Brain microvascular endothelial cell (primary cell): ENCODE results near the gene STPG2.

Experiments used
- DNase-seq: peaks from one replicate; pipeline ENCODE4 v3.0.0-alpha.2; 2020
- H3K27ac ChIP-seq: fragments of 250-450 bp; sonication (Bioruptor Pico); 2 replicates; pipeline ENCODE4 v1.5.1; 2020; ENCODE audit warnings: mild to moderate bottlenecking, moderate library complexity
- H3K27me3 ChIP-seq: fragments of 250-450 bp; sonication (Bioruptor Pico); replicated peaks from 2 replicates; pipeline ENCODE4 v1.5.1; 2020; ENCODE audit warnings: mild to moderate bottlenecking
- H3K36me3 ChIP-seq: fragments of 250-450 bp; sonication (Bioruptor Pico); replicated peaks from 2 replicates; pipeline ENCODE4 v1.5.1; 2020; ENCODE audit warnings: mild to moderate bottlenecking
- H3K4me3 ChIP-seq: 2 replicates; pipeline ENCODE4 v1.5.1; 2011; ENCODE audit warnings: low read depth, mild to moderate bottlenecking, control low read depth, low read length, moderate library complexity
- CTCF ChIP-seq: IDR thresholded peaks from 2 replicates; pipeline ENCODE4 v1.5.1; 2011; ENCODE audit warnings: low read depth, mild to moderate bottlenecking, moderate library complexity, low read length, control low read depth, inconsistent platforms; ENCODE audit errors: missing control alignments
- in situ Hi-C: cut with HindIII; loops from 2 replicates; pipeline ENCODE4 v1.10.0; 2017; ENCODE audit warnings: low sequenced_read_pairs, low pct_ligation_motif_present

Gene STPG2

DNA sequence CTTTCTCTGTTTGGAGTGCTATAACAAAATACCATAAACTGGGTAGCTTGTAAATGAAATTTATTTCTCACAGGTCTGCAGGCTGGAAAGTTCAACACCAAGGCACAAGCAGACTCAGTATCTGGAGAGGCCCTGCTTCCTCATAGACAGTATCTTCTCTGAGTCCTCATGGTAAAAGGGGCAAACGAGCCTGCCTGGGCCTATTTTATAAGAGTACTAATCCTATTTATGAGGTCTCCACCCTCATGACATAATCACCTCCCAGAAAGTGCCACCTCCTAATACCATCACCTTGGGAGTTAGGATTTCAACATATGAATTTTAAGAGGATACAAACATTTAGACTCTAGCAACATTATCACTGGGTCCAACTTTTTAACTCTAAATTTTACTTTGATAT is 200.3 kb downstream of the STPG2 start:
- Histone ChIP-seq H3K27ac (no peak overlapping the region), H3K27me3 (no peaks in the 10 kb centered on the region), H3K4me3 (no peak overlapping the region), H3K36me3 (no peaks in the 10 kb centered on the region)
- in situ Hi-C loops, result no loop called here
- no peak for DNase-seq
- no peak for TF ChIP-seq CTCF

GRCh38 chr4:97942137-97942536 is 201.1 kb downstream of the STPG2 start:
- Histone ChIP-seq H3K36me3 (no peaks in the 10 kb centered on the region), H3K27ac (no peak overlapping the region), H3K27me3 (no peaks in the 10 kb centered on the region), H3K4me3 (no peak overlapping the region)
- no peak for DNase-seq
- no peak for TF ChIP-seq CTCF
- in situ Hi-C loops, result no loop called here

DNA sequence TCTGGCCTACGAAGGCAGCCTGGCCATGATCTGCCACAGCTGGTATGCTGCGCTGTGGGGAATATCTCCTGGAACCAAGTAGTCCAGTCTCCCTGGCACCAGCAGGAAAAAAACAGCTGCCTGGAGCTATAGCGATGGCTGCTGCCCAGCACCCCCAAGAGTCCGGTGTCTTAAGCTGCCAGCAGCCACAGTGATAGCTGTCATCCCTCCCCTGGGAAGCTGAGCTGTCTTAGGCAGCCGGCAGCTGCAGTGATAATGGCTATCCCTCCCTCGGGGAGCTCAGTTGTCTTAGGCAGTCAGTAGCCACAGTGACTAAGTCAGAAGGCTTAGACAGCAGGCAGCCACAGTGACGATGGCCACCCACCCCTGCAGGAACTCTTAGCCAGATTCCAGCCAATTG is 205.1 kb downstream of the STPG2 start:
- no peak for TF ChIP-seq CTCF
- DNase-seq, result no peak
- in situ Hi-C loops, result no loop called here
- Histone ChIP-seq H3K4me3 (no peak overlapping the region), H3K27ac (no peak overlapping the region), H3K27me3 (no peaks in the 10 kb centered on the region), H3K36me3 (no peaks in the 10 kb centered on the region)

GRCh38 chr4:97924341-97924958 is 218.8 kb downstream of the STPG2 start:
- TF ChIP-seq CTCF, result no peak
- no peak for DNase-seq
- in situ Hi-C loops, result no loop called here
- H3K4me3 ChIP-seq, result no peak overlapping the region
- H3K36me3 ChIP-seq, result no peaks in the 10 kb centered on the region
- no peak overlapping the region for H3K27ac ChIP-seq
- H3K27me3 ChIP-seq, result no peaks in the 10 kb centered on the region

DNA sequence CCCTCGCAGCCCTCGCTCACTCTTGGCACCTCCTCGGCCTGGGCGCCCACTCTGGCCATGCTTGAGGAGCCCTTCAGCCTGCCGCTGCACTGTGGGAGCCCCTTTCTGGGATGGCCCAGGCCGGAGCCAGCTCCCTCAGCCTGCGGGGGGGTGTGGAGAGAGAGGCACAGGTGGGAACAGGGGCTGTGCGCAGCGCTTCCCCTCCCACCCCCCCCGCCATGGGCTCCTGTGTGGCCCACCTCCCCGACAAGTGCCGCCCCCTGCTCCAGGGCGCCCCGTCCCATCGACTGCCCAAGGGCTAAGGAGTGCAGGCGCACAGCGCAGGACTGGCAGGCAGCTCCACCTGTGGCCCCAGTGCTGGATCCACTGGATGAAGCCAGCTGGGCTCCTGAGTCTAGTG is 220.2 kb downstream of the STPG2 start:
- no peak for DNase-seq
- Histone ChIP-seq H3K4me3 (no peak overlapping the region), H3K36me3 (no peaks in the 10 kb centered on the region), H3K27me3 (no peaks in the 10 kb centered on the region), H3K27ac (no peak overlapping the region)
- no peak for TF ChIP-seq CTCF
- in situ Hi-C loops, result no loop called here

DNA sequence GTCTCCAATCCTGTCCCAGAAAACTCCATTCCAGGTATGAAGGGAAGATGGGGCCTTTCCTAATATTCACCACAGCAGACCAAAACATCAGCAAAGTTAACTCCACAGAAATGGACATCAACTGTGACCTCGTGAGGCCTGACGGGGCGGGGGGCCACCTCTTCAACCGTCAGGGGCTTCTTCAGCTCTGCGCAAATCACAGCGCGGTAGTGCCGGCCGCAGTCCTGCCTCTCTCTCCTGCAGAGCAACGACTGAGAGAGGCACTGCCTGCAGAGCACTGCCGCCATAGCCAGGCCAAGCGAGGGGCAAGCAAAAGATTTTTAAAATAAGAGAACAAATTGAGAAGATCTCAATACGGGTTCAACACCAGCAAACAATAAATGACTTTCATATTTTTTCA is 226.2 kb downstream of the STPG2 start:
- DNase-seq, result no peak
- no peaks in the 10 kb centered on the region for H3K36me3 ChIP-seq
- H3K4me3 ChIP-seq, result no peak overlapping the region
- H3K27me3 ChIP-seq, result no peaks in the 10 kb centered on the region
- no peak overlapping the region for H3K27ac ChIP-seq
- in situ Hi-C loops, result no loop called here
- TF ChIP-seq CTCF, result no peak
